K562 (cell line): ENCODE measurements around the gene CNTROB. TPM values are rescaled to one million over a fixed set of nuclear protein-coding genes. Genes with fewer than 3 reads are reported as not detected.

Source experiments
- IRF2 ChIP-seq: sonication (generic); formaldehyde crosslinking; IDR thresholded peaks from 2 replicates; pipeline ENCODE4 v1.8.1; 2022; ENCODE audit warnings: mild to moderate bottlenecking, missing genetic modification reagents
- NBN ChIP-seq: fragments of 450-650 bp; IDR thresholded peaks from 2 replicates; pipeline ENCODE4 v1.6.1; 2016; ENCODE audit warnings: low read depth, mild to moderate bottlenecking
- NONO ChIP-seq, 2 experiments: fragments of 200-400 bp in 1 of 2; fragments of 450-650 bp in 1 of 2; formaldehyde crosslinking in 1 of 2; IDR thresholded peaks; 2 replicates each; pipeline ENCODE4 v1.6.1; 2017; ENCODE audit warnings: low read depth in 2 of 2, mild to moderate bottlenecking in 2 of 2, moderate library complexity in 2 of 2, low read length in 1 of 2
- SIN3A ChIP-seq, 2 experiments: fragments of 150-350 bp in 1 of 2; IDR thresholded peaks; 2 replicates each; pipeline ENCODE4 v1.6.1; 2011 to 2016; ENCODE audit warnings: borderline replicate concordance in 2 of 2, low read depth in 2 of 2, low read length in 2 of 2, mild to moderate bottlenecking in 2 of 2, moderate library complexity in 2 of 2; ENCODE audit not compliant: control insufficient read depth in 1 of 2
- SNRNP70 ChIP-seq: fragments of 200-400 bp; formaldehyde crosslinking; optimal IDR thresholded peaks from 2 replicates; pipeline ENCODE3; 2017; ENCODE audit warnings: low read depth, low read length
- TCFL5 ChIP-seq: fragments of 250-450 bp; sonication (Bioruptor Pico); conservative IDR thresholded peaks from 2 replicates; pipeline ENCODE4 v1.6.1; 2021; ENCODE audit warnings: mild to moderate bottlenecking, moderate library complexity, matching md5 sums
- TGIF2 ChIP-seq: sonication (generic); formaldehyde crosslinking; IDR thresholded peaks from 2 replicates; pipeline ENCODE4 v1.8.1; 2022; ENCODE audit warnings: mild to moderate bottlenecking, missing genetic modification reagents, moderate library complexity
- ZNF699 ChIP-seq: fragments of 250-450 bp; sonication (Bioruptor Pico); IDR thresholded peaks from 2 replicates; pipeline ENCODE4 v1.8.0; 2021; ENCODE audit warnings: mild to moderate bottlenecking, moderate library complexity; ENCODE audit not compliant: insufficient replicate concordance
- polyA plus RNA-seq, 8 experiments: library from polyadenylated mRNA; depleted of rRNA in 4 of 8; stranded (reverse) in 5 of 8; unstranded in 3 of 8; fragments of >200 nt; fragmentation: Nextera tagmentation in 2 of 8; fragmentation: Illumina TruSeq in 1 of 8; extraction: Ambion mirVana in 2 of 8; extraction: Trizol in 1 of 8; gene quantifications; 2 replicates each; pipeline versions ENCODE4 v1.2.1 to v1.2.3, GENCODE V29; 2011 to 2014; ENCODE audit warnings: inconsistent platforms in 1 of 8, missing spikeins in 1 of 8
- total RNA-seq, 7 experiments: library from RNA; depleted of rRNA in 6 of 7; stranded (reverse); fragments of >200 nt in 6 of 7; fragmentation: Illumina TruSeq in 2 of 7; extraction: Trizol in 2 of 7; gene quantifications; 2 replicates each; pipeline versions ENCODE4 v1.2.1 to v1.2.3, GENCODE V29; 2011 to 2021; ENCODE audit warnings: low replicate concordance in 1 of 7
- TF ChIP-seq, protein P1 (sequence below): fragments of 450-650 bp; IDR thresholded peaks from 2 replicates; pipeline ENCODE4 v1.7.1; 2018; ENCODE audit warnings: mild to moderate bottlenecking, low read depth; ENCODE audit not compliant: partially characterized antibody
- TF ChIP-seq, protein P2 (sequence below): fragments of 450-650 bp; IDR thresholded peaks from 2 replicates; pipeline ENCODE4 v1.6.1; 2018; ENCODE audit not compliant: partially characterized antibody
- TF ChIP-seq, protein P3 (sequence below): sonication (generic); formaldehyde crosslinking; IDR thresholded peaks from 2 replicates; pipeline ENCODE4 v1.4.0; 2020; ENCODE audit warnings: mild to moderate bottlenecking, missing genetic modification reagents
- TF ChIP-seq, protein P4 (sequence below): fragments of 250-450 bp; sonication (Bioruptor Pico); IDR thresholded peaks from 2 replicates; pipeline ENCODE4 v1.8.0; 2022; ENCODE audit warnings: inconsistent platforms
- TF ChIP-seq, protein P5 (sequence below): fragments of 250-450 bp; sonication (Bioruptor Pico); IDR thresholded peaks from 2 replicates; pipeline ENCODE4 v1.8.0; 2021; ENCODE audit warnings: mild to moderate bottlenecking, moderate library complexity
- TF ChIP-seq, protein P6 (sequence below): fragments of 450-650 bp; IDR thresholded peaks from 2 replicates; pipeline ENCODE4 v1.6.1; 2016; ENCODE audit warnings: missing biosample characterization, missing genetic modification characterization

Gene CNTROB
- total and polyA plus RNA-seq, 9 of the 15 experiments (the other 6 are each of a cell fraction or from before 2014, with no cell fraction given): 1.9 to 33.3 (median 23.0) TPM

DNA sequence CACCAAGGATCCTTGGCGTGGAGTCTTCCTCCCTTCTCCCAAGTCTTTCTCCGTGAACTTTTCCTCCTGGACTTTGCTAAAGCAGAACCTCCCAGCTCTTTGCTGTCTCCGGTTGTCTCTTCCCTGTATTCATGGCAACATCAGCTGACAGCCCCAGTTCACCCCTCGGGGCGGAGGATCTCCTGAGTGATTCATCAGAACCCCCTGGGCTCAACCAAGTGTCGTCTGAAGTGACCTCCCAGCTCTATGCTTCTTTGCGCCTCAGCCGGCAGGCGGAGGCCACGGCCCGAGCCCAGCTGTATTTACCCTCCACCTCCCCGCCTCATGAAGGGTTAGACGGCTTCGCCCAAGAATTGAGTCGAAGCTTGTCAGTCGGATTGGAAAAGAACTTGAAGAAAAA, 943 bp downstream of the CNTROB start (continued):
- TF ChIP-seq TCFL5 (CRISPR knock-in tag) (no peak), ZNF699 (CRISPR knock-in tag) (no peak), TGIF2 (CRISPR knock-in tag) (no peak), NONO (IDR thresholded peaks at IDR 0.05; ENCODE audit: low read depth in 2 of 2, low read length in 1 of 2) (no peak), IRF2 (CRISPR knock-in tag) (no peak), SIN3A (IDR thresholded peaks at IDR 0.05; ENCODE audit: borderline replicate concordance in 2 of 2, control insufficient read depth in 1 of 2, low read depth in 2 of 2, low read length in 2 of 2) (peak; percentile 63 to 96; a peak in 2 of 4 replicates), NBN (no peak), SNRNP70 (no peak)
- TF ChIP-seq, protein P1, sequence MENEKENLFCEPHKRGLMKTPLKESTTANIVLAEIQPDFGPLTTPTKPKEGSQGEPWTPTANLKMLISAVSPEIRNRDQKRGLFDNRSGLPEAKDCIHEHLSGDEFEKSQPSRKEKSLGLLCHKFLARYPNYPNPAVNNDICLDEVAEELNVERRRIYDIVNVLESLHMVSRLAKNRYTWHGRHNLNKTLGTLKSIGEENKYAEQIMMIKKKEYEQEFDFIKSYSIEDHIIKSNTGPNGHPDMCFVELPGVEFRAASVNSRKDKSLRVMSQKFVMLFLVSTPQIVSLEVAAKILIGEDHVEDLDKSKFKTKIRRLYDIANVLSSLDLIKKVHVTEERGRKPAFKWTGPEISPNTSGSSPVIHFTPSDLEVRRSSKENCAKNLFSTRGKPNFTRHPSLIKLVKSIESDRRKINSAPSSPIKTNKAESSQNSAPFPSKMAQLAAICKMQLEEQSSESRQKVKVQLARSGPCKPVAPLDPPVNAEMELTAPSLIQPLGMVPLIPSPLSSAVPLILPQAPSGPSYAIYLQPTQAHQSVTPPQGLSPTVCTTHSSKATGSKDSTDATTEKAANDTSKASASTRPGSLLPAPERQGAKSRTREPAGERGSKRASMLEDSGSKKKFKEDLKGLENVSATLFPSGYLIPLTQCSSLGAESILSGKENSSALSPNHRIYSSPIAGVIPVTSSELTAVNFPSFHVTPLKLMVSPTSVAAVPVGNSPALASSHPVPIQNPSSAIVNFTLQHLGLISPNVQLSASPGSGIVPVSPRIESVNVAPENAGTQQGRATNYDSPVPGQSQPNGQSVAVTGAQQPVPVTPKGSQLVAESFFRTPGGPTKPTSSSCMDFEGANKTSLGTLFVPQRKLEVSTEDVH: no peak
- TF ChIP-seq, protein P2, sequence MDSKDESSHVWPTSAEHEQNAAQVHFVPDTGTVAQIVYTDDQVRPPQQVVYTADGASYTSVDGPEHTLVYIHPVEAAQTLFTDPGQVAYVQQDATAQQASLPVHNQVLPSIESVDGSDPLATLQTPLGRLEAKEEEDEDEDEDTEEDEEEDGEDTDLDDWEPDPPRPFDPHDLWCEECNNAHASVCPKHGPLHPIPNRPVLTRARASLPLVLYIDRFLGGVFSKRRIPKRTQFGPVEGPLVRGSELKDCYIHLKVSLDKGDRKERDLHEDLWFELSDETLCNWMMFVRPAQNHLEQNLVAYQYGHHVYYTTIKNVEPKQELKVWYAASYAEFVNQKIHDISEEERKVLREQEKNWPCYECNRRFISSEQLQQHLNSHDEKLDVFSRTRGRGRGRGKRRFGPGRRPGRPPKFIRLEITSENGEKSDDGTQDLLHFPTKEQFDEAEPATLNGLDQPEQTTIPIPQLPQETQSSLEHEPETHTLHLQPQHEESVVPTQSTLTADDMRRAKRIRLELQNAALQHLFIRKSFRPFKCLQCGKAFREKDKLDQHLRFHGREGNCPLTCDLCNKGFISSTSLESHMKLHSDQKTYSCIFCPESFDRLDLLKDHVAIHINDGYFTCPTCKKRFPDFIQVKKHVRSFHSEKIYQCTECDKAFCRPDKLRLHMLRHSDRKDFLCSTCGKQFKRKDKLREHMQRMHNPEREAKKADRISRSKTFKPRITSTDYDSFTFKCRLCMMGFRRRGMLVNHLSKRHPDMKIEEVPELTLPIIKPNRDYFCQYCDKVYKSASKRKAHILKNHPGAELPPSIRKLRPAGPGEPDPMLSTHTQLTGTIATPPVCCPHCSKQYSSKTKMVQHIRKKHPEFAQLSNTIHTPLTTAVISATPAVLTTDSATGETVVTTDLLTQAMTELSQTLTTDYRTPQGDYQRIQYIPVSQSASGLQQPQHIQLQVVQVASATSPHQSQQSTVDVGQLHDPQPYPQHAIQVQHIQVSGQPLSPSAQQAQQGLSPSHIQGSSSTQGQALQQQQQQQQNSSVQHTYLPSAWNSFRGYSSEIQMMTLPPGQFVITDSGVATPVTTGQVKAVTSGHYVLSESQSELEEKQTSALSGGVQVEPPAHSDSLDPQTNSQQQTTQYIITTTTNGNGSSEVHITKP: peak; percentile 93
- TF ChIP-seq, protein P3, sequence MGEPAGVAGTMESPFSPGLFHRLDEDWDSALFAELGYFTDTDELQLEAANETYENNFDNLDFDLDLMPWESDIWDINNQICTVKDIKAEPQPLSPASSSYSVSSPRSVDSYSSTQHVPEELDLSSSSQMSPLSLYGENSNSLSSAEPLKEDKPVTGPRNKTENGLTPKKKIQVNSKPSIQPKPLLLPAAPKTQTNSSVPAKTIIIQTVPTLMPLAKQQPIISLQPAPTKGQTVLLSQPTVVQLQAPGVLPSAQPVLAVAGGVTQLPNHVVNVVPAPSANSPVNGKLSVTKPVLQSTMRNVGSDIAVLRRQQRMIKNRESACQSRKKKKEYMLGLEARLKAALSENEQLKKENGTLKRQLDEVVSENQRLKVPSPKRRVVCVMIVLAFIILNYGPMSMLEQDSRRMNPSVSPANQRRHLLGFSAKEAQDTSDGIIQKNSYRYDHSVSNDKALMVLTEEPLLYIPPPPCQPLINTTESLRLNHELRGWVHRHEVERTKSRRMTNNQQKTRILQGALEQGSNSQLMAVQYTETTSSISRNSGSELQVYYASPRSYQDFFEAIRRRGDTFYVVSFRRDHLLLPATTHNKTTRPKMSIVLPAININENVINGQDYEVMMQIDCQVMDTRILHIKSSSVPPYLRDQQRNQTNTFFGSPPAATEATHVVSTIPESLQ (CRISPR knock-in tag): no peak
- TF ChIP-seq, protein P4, sequence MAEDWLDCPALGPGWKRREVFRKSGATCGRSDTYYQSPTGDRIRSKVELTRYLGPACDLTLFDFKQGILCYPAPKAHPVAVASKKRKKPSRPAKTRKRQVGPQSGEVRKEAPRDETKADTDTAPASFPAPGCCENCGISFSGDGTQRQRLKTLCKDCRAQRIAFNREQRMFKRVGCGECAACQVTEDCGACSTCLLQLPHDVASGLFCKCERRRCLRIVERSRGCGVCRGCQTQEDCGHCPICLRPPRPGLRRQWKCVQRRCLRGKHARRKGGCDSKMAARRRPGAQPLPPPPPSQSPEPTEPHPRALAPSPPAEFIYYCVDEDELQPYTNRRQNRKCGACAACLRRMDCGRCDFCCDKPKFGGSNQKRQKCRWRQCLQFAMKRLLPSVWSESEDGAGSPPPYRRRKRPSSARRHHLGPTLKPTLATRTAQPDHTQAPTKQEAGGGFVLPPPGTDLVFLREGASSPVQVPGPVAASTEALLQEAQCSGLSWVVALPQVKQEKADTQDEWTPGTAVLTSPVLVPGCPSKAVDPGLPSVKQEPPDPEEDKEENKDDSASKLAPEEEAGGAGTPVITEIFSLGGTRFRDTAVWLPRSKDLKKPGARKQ (CRISPR knock-in tag): no peak
- TF ChIP-seq, protein P5, sequence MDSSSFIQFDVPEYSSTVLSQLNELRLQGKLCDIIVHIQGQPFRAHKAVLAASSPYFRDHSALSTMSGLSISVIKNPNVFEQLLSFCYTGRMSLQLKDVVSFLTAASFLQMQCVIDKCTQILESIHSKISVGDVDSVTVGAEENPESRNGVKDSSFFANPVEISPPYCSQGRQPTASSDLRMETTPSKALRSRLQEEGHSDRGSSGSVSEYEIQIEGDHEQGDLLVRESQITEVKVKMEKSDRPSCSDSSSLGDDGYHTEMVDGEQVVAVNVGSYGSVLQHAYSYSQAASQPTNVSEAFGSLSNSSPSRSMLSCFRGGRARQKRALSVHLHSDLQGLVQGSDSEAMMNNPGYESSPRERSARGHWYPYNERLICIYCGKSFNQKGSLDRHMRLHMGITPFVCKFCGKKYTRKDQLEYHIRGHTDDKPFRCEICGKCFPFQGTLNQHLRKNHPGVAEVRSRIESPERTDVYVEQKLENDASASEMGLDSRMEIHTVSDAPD: no peak
- TF ChIP-seq, protein P6, sequence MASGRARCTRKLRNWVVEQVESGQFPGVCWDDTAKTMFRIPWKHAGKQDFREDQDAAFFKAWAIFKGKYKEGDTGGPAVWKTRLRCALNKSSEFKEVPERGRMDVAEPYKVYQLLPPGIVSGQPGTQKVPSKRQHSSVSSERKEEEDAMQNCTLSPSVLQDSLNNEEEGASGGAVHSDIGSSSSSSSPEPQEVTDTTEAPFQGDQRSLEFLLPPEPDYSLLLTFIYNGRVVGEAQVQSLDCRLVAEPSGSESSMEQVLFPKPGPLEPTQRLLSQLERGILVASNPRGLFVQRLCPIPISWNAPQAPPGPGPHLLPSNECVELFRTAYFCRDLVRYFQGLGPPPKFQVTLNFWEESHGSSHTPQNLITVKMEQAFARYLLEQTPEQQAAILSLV (tag): no peak
